Prostate gland (tissue), 2 donors: ENCODE results near the gene HS1BP3. TPM values are rescaled to one million over a fixed set of nuclear protein-coding genes. Genes with fewer than 3 reads are reported as not detected.

Experiments
- DNase-seq: peaks from one replicate; pipeline ENCODE4 v3.0.0-alpha.2; 2019; ENCODE audit warnings: low spot score
- H3K27ac ChIP-seq, 2 donors: fragments of 200-600 bp; sonication (generic); 2 replicates each; pipeline ENCODE4 v1.5.1; 2017 to 2019
- H3K27me3 ChIP-seq: fragments of 200-600 bp; sonication (generic); replicated peaks from 2 replicates; pipeline ENCODE4 v1.5.1; 2019; ENCODE audit not compliant: insufficient read depth
- H3K36me3 ChIP-seq, 2 donors: fragments of 200-600 bp; sonication (generic); 1 replicate in 1 of 2; 2 replicates in 1 of 2; pipeline versions ENCODE4 v1.5.1 to v1.8.1; 2017 to 2019
- H3K4me1 ChIP-seq: fragments of 200-600 bp; sonication (generic); replicated peaks from 2 replicates; pipeline ENCODE4 v1.5.1; 2019
- H3K4me3 ChIP-seq, 2 donors: fragments of 200-600 bp; sonication (generic); 2 replicates each; pipeline ENCODE4 v1.5.1; 2017 to 2019
- H3K9me3 ChIP-seq: fragments of 200-600 bp; sonication (generic); 2 replicates; pipeline ENCODE4 v1.5.1; 2017
- POLR2A ChIP-seq: fragments of 450-650 bp; IDR thresholded peaks from one replicate; pipeline ENCODE4 v1.6.1; 2016; ENCODE audit warnings: antibody characterized with exemption, mild to moderate bottlenecking
- POLR2AphosphoS5 ChIP-seq: sonication (generic); formaldehyde crosslinking; IDR thresholded peaks from one replicate; pipeline ENCODE4 v1.6.1; 2017; ENCODE audit warnings: antibody characterized with exemption
- WGBS: methylation state at CpG from one replicate; pipeline ENCODE4 v1.1.5; 2018; 5-methylcytosine and 5-hydroxymethylcytosine counted together
- intact Hi-C: fragments of 100-400 bp; cut with DNase I; formaldehyde crosslinking; loops from one replicate; pipeline ENCODE4 v1.14.2; 2022
- total RNA-seq, 2 donors: library from RNA; depleted of rRNA; stranded (reverse); fragments of >200 nt; gene quantifications; one replicate each; pipeline ENCODE4 v1.1.0, GENCODE V29; 2016
- TF ChIP-seq, protein P1 (sequence below), 4 experiments: fragments of 200-600 bp in 2 of 4; fragments of 450-650 bp in 2 of 4; sonication (generic) in 2 of 4; IDR thresholded peaks; 1 replicate in 3 of 4; 2 replicates in 1 of 4; pipeline ENCODE4 v1.5.1; 2016 to 2019; ENCODE audit warnings: antibody characterized with exemption in 4 of 4, mild to moderate bottlenecking in 2 of 4, moderate library complexity in 2 of 4

HS1BP3 gene
- total RNA-seq, 2 donors from 2014 or later, result 29.9 to 39.4 TPM

DNA sequence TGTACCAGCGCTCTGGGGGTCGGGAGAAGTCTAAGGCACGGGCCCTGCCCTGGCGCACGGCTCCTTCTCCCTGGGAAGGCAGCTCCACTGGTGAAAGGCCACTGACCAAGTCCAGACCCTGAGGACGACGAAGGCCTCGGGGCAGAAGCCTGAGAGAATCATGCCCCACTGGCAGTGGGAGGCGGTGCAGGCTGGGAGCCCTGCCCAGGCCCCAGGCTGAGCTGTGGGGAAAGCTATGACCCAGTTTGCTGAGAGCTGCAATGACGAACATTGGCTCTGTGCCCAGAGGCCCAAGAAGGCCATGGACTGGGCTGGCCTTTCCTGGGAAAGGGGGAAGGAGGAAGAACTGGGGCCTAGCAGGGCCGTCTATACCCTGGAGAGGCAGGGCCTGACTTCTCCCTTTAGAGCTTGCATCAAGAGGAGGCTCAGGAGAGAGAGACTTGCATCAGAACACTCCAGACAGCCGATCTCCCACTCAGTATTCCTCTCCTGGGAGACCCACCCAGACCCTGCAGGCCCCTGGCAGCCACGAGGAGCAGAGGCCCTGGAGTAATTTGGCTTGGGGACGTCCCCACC, 32.9 kb downstream of the HS1BP3 start:
- intact Hi-C loops, result loop anchor here (1.0 kb wide), 1 partner anchor 172 kb away; no protein-coding TSS in a partner anchor
- peak; percentile 73 for DNase-seq
- no peak overlapping the region for H3K4me3 ChIP-seq
- no peaks in the 10 kb centered on the region for H3K27me3 ChIP-seq
- peaks cover 26% of the 10 kb centered on the region for H3K4me1 ChIP-seq
- TF ChIP-seq, protein P1, sequence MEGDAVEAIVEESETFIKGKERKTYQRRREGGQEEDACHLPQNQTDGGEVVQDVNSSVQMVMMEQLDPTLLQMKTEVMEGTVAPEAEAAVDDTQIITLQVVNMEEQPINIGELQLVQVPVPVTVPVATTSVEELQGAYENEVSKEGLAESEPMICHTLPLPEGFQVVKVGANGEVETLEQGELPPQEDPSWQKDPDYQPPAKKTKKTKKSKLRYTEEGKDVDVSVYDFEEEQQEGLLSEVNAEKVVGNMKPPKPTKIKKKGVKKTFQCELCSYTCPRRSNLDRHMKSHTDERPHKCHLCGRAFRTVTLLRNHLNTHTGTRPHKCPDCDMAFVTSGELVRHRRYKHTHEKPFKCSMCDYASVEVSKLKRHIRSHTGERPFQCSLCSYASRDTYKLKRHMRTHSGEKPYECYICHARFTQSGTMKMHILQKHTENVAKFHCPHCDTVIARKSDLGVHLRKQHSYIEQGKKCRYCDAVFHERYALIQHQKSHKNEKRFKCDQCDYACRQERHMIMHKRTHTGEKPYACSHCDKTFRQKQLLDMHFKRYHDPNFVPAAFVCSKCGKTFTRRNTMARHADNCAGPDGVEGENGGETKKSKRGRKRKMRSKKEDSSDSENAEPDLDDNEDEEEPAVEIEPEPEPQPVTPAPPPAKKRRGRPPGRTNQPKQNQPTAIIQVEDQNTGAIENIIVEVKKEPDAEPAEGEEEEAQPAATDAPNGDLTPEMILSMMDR (IDR thresholded peaks at IDR 0.05), result peak in 2 of 4 experiments; percentile 58 to 62
- TF ChIP-seq POLR2AphosphoS5, result peak; percentile 78
- TF ChIP-seq POLR2A, result no peak
- peaks cover 4 to 6% of the 10 kb centered on the region in 2 donors for H3K36me3 ChIP-seq
- WGBS, result 42% methylated on average over 14 of the region's 14 CpGs
- H3K27ac ChIP-seq, result peak overlapping the region; percentile 86
- H3K9me3 ChIP-seq, result no peaks in the 10 kb centered on the region

DNA sequence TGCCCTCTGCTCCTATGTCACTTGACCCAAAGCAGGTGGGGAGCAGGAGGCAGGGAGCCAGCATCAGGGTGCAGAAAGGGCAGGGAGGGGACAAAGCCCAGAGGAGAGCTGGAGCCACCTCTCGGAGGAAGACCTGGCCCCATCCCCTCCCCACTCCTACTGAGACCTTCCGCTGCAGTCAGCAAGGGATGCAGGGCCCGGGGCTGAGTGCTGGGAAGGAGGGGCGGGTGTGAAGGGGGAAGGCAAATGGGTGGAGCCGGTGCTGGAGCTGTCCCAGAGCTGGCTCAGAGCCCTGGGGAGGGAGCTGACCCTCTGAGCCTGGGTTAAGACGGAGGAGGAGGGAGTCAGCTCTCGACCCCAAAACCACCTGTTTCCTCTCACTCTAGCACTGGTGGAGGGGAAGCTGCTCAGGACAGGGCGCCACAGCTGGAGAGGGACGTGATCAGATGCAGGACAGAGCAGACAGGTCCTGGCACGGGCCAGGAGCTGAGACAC, 33.8 kb downstream of the HS1BP3 start:
- peaks cover 0 to 3% of the 10 kb centered on the region in 2 donors for H3K36me3 ChIP-seq
- 38% methylated on average over 10 of the region's 10 CpGs for WGBS
- H3K27me3 ChIP-seq, result no peaks in the 10 kb centered on the region
- no peak for DNase-seq
- intact Hi-C loops, result loop anchor here (1.0 kb wide), 1 partner anchor 171 kb away; no protein-coding TSS in a partner anchor
- no peak overlapping the region for H3K4me3 ChIP-seq
- TF ChIP-seq POLR2AphosphoS5 (peak; percentile 28), POLR2A (no peak)
- peak overlapping the region; percentile 86 for H3K27ac ChIP-seq
- peaks cover 26% of the 10 kb centered on the region for H3K4me1 ChIP-seq
- H3K9me3 ChIP-seq, result no peaks in the 10 kb centered on the region

DNA sequence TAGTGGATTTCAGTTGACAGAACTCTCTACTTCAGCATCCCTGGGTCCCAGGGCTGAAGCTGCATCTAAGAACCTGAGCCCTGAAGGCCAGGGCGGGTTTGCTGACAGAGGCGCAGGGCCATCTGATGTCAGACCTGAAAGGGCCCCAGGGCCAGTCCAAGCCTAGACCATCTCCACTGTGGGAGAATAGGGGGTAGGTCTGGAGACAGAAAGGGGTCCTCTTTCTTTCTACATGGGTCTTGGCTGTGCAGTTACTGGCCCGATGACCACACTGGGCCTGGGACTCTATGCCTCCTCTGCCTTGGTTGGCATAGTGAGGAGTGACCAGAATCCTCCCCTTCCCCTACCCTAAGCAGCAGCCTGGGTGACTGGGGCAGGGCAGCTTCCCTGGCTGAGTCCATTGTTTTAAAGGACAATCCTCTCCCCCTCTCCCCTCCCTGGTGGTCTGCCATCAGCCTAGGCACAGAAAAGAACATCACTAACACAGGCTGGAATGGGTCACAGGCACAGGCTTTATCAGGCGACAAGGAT, 34.5 kb downstream of the HS1BP3 start:
- 94% methylated on average over 4 of the region's 4 CpGs for WGBS
- Histone ChIP-seq H3K9me3 (no peaks in the 10 kb centered on the region), H3K36me3 (no peaks in the 10 kb centered on the region), H3K27ac (peak overlapping the region; percentile 86), H3K4me1 (peaks cover 26% of the 10 kb centered on the region), H3K4me3 (no peak overlapping the region), H3K27me3 (no peaks in the 10 kb centered on the region)
- intact Hi-C loops, result no loop called here
- TF ChIP-seq, protein P1 (IDR thresholded peaks at IDR 0.05), result no peak
- TF ChIP-seq POLR2A, result no peak
- TF ChIP-seq POLR2AphosphoS5, result no peak
- no peak for DNase-seq

DNA sequence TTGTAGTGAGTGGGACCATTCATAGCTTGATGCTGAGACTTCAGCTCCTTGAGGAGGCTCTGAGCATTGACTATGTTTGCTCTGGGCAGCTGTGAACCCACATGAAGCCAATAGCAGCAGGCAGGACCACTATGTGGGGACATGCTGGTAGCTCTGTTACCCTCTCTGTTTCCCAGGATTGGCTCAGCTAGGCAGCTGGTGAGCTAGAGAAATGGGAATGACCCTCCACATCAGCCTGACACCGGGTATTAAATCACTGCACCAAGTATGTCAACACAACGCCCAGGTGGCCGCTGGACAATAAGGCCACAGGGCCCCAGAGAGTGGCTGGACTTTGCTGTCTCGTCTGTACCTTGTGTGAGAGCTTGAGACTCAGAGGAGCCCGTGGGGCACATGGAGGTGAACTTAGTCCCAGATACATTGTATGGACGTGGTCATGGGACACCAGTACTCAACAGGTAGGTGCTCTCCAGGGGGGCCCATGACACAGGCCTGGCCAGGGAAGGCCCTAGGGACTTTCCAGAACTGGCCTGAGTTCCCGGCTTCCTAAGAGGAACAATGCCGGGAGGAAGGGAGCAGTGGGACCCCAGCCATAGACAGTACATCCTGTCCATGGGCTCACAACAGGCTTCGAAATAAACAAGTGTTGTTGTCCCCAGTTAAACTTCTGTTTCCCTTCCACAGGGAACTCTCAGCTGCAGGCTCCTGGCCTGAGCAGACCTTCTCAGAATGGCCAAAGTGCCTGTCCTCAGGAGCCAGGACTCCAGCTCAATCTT, 35.2 kb downstream of the HS1BP3 start:
- H3K27me3 ChIP-seq, result no peaks in the 10 kb centered on the region
- 76% methylated on average over 9 of the region's 9 CpGs for WGBS
- no peaks in the 10 kb centered on the region for H3K36me3 ChIP-seq
- TF ChIP-seq, protein P1 (IDR thresholded peaks at IDR 0.05), result no peak
- TF ChIP-seq POLR2A (no peak), POLR2AphosphoS5 (no peak)
- no peaks in the 10 kb centered on the region for H3K9me3 ChIP-seq
- peaks cover 26% of the 10 kb centered on the region for H3K4me1 ChIP-seq
- DNase-seq, result no peak
- H3K4me3 ChIP-seq, result no peak overlapping the region
- intact Hi-C loops, result no loop called here
- H3K27ac ChIP-seq, result peak overlapping the region; percentile 86

DNA sequence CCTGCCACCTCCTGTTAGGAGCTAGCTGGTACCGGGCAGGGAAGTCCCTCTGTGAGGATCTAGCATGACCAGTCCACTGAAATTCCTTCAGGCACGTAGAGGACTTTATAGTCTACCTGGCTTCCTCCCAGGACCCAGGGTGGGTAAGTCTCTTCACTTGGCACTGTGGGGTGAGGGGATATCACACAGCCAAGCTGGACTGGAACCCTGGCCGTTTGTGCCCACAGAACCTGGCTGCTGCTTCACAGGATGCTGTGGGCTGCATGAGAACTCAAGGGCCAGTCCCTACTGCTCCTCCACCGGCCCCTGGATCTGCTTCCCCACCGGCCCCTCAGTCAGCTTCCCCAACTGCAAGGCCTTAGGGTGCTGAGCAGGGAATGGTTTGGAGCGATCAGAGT, 35.8 kb downstream of the HS1BP3 start:
- DNase-seq, result no peak
- intact Hi-C loops, result no loop called here
- WGBS, result 73% methylated on average over 6 of the region's 6 CpGs

More for the DNA sequence above, 35.8 kb downstream of the HS1BP3 start:
- Histone ChIP-seq H3K27me3 (no peaks in the 10 kb centered on the region), H3K36me3 (no peaks in the 10 kb centered on the region), H3K27ac (peak overlapping the region; percentile 86), H3K4me3 (no peak overlapping the region), H3K4me1 (peaks cover 26% of the 10 kb centered on the region), H3K9me3 (no peaks in the 10 kb centered on the region)
- TF ChIP-seq, protein P1 (IDR thresholded peaks at IDR 0.05), result no peak
- no peak for TF ChIP-seq POLR2AphosphoS5
- TF ChIP-seq POLR2A, result no peak
